Fibroblast of mammary gland (primary cell): ENCODE measurements around the gene DPCD.

Experiments used
- DNase-seq: peaks from one replicate; pipeline ENCODE4 v3.0.0-alpha.2; 2010; ENCODE audit warnings: low read depth
- H3K4me3 ChIP-seq: 2 replicates; pipeline ENCODE4 v1.5.1; 2011; ENCODE audit warnings: low read depth, mild to moderate bottlenecking, low read length, moderate library complexity; ENCODE audit not compliant: control insufficient read depth
- TF ChIP-seq, protein P1 (sequence below): conservative IDR thresholded peaks from 2 replicates; pipeline ENCODE4 v1.5.1; 2011; ENCODE audit warnings: low read depth, low read length, inconsistent platforms; ENCODE audit not compliant: control insufficient read depth, insufficient read depth

The DPCD gene

DNA sequence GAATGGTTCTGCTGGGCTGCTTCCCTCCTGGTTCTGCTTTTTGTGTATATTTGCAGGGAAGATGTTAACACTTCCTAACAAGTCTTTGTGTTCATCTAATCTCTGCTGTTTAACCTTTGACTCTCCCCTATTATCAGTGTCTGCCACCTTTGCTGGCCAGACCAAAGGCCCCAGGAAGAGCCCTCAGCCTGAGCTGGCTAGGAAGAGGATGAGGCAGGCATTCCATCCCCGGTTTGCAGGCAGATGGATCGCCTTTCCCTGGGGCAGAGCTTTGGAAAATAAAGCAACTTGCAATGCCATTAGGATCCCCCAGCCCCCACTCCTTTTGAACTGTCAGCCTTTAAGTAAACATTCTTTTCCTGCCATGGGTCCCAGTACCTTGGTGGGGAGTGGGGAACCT is 19.0 kb downstream of the DPCD start:
- DNase-seq: no peak
- TF ChIP-seq, protein P1, sequence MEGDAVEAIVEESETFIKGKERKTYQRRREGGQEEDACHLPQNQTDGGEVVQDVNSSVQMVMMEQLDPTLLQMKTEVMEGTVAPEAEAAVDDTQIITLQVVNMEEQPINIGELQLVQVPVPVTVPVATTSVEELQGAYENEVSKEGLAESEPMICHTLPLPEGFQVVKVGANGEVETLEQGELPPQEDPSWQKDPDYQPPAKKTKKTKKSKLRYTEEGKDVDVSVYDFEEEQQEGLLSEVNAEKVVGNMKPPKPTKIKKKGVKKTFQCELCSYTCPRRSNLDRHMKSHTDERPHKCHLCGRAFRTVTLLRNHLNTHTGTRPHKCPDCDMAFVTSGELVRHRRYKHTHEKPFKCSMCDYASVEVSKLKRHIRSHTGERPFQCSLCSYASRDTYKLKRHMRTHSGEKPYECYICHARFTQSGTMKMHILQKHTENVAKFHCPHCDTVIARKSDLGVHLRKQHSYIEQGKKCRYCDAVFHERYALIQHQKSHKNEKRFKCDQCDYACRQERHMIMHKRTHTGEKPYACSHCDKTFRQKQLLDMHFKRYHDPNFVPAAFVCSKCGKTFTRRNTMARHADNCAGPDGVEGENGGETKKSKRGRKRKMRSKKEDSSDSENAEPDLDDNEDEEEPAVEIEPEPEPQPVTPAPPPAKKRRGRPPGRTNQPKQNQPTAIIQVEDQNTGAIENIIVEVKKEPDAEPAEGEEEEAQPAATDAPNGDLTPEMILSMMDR: no peak

GRCh38 chr10:101609481-101609880 is 21.4 kb downstream of the DPCD start:
- no peak for DNase-seq
- TF ChIP-seq, protein P1: no peak
- no peak overlapping the region for H3K4me3 ChIP-seq

More for the DNA sequence above, 19.0 kb downstream of the DPCD start:
- no peak overlapping the region for H3K4me3 ChIP-seq

GRCh38 chr10:101611096-101611905 is 23.2 kb downstream of the DPCD start:
- TF ChIP-seq, protein P1: no peak
- DNase-seq: peak; percentile 36
- H3K4me3 ChIP-seq: no peak overlapping the region

DNA sequence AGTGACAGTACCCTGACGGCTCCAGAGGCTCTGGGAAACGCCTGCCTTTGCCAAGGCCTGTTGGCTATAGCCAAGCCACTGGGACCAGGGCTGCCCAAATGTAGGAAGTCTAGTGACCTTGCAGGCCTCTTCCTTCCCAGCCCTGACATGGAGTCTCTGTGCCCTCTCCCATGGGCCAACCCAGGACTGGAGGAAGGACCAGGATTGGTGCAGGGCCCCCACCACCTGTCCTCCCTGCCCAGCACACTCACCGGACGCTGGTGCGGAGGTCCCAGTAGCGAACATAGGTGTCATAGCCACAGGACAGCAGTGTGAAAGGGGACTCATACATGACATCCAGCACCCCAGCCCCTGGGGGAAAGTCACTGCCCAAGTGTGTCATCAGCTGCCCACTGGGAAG is 24.0 kb downstream of the DPCD start:
- TF ChIP-seq, protein P1: no peak
- DNase-seq: no peak
- H3K4me3 ChIP-seq: no peak overlapping the region

- TF ChIP-seq, protein P1: no peak
- DNase-seq: no peak
- no peak overlapping the region for H3K4me3 ChIP-seq
Observed at GRCh38 chr10:101612872-101613271, 24.8 kb downstream of the DPCD start.

DNA sequence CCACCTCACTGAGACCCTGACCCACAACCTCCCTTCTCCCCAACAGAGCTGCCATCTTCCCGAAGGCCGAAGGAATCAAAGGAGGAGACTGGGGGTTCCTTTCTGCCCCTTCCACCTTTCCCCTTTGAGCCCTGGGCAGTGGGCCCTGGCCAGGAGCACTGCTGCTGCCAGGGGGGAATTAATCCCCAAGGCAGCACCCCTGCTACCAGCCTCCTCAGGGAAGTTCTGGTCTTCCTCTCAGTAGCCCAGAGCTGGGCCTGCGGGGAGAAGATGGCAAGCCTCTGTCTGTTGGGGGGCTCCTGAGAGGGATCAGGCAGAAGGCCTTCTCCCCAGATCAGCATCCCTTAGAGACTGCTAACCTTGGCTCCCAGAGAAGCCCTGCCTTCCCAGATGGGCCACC is 25.5 kb downstream of the DPCD start:
- TF ChIP-seq, protein P1: no peak
- no peak for DNase-seq
- no peak overlapping the region for H3K4me3 ChIP-seq
